ENCODE results near the gene NR6A1. TPM values are rescaled to one million over a fixed set of nuclear protein-coding genes. Genes with fewer than 3 reads are reported as not detected.

Gene NR6A1
- total and polyA plus RNA-seq, 11 donors: 0.65 to 5.7 (median 1.6) TPM

GRCh38 chr9:124615100-124615742 lies 155.9 kb downstream of the NR6A1 start:
- Histone ChIP-seq H3K9me3 (no peaks in the 10 kb centered on the region), H3K4me3 (no peak overlapping the region), H3K27me3 (no peaks in the 10 kb centered on the region), H3K27ac (no peak overlapping the region), H3K4me1 (no peaks in the 10 kb centered on the region), H3K36me3 (no peaks in the 10 kb centered on the region)
- intact Hi-C loops (cut with DNase I): loop anchor here in 1 of 10 donors (5.0 to 10.0 kb wide), 2 partner anchors 60 to 82 kb away; no protein-coding TSS in a partner anchor
- TF ChIP-seq CTCF (IDR thresholded peaks at IDR 0.05): no peak
- TF ChIP-seq POLR2A (IDR thresholded peaks at IDR 0.05): no peak
- 87 to 93% (median 88%) methylated on average over 2 of the region's 2 CpGs for WGBS, 4 donors
- ATAC-seq (no peak), DNase-seq (no peak)

DNA sequence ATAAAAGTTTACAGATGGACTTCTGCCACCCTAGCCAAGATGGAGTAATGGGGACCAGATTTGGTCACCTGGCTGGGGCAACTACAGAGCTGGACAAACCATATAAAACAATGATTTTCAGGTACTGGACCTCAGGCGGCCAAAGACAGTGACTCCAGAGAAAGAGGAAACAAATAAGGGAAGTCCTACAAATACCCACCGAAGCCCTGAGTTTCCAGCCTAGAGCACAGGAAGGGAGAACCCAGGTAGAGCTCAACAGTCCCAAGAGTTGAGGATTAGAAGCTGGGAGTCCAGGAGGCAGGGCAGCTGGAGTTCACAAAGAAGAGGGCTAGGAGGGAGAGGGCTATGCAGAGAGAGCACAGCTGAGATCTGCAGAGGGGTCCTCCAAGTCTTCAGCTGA lies 157.3 kb downstream of the NR6A1 start:
- Histone ChIP-seq H3K4me1 (no peaks in the 10 kb centered on the region), H3K9me3 (no peaks in the 10 kb centered on the region), H3K36me3 (no peaks in the 10 kb centered on the region), H3K27me3 (no peaks in the 10 kb centered on the region), H3K4me3 (no peak overlapping the region), H3K27ac (no peak overlapping the region)
- ATAC-seq (no peak), DNase-seq (no peak)
- 67 to 77% (median 68%) methylated on average over 2 of the region's 2 CpGs for WGBS, 4 donors
- TF ChIP-seq POLR2A (IDR thresholded peaks at IDR 0.05) (no peak), CTCF (IDR thresholded peaks at IDR 0.05) (no peak)
- intact Hi-C loops (cut with DNase I): loop anchor here in 2 of 10 donors (5.0 to 10.0 kb wide), 2 partner anchors 59 to 143 kb away; no protein-coding TSS in a partner anchor

- ATAC-seq (no peak), DNase-seq (no peak)
- Histone ChIP-seq H3K4me3 (no peak overlapping the region), H3K4me1 (no peaks in the 10 kb centered on the region), H3K27ac (no peak overlapping the region), H3K9me3 (no peaks in the 10 kb centered on the region), H3K36me3 (no peaks in the 10 kb centered on the region), H3K27me3 (no peaks in the 10 kb centered on the region)
- 89 to 95% (median 91%) methylated on average over 2 of the region's 2 CpGs for WGBS, 4 donors
- TF ChIP-seq CTCF (IDR thresholded peaks at IDR 0.05): no peak
- no peak for TF ChIP-seq POLR2A (IDR thresholded peaks at IDR 0.05)
- intact Hi-C loops (cut with DNase I): loop anchor here in 2 of 10 donors (5.0 to 10.0 kb wide), 2 partner anchors 56 to 146 kb away; no protein-coding TSS in a partner anchor
These were observed 160.0 kb downstream of the NR6A1 start for GRCh38 chr9:124611106-124611505.

GRCh38 chr9:124606027-124606426 lies 165.1 kb downstream of the NR6A1 start:
- WGBS, 4 donors: 90 to 95% (median 93%) methylated on average over 2 of the region's 2 CpGs

More at GRCh38 chr9:124606027-124606426, 165.1 kb downstream of the NR6A1 start:
- no peak overlapping the region for H3K4me3 ChIP-seq
- TF ChIP-seq POLR2A (IDR thresholded peaks at IDR 0.05) (no peak), CTCF (IDR thresholded peaks at IDR 0.05) (no peak)
- DNase-seq (no peak), ATAC-seq (no peak)
- H3K27me3 ChIP-seq: no peaks in the 10 kb centered on the region
- H3K36me3 ChIP-seq: no peaks in the 10 kb centered on the region
- intact Hi-C loops (cut with DNase I): no loop called here
- H3K27ac ChIP-seq: no peak overlapping the region
- no peaks in the 10 kb centered on the region for H3K4me1 ChIP-seq
- H3K9me3 ChIP-seq: no peaks in the 10 kb centered on the region
